Fibroblast of skin of scalp (primary cell): ENCODE measurements around the gene PDZK1IP1.
"Not testable (repeated sequence)": the region's sequence is repeated elsewhere in the genome, so short reads cannot be mapped to it uniquely, and the experiment has no call there.

Experiments
- DNase-seq: peaks from one replicate; pipeline ENCODE4 v3.0.0-alpha.2; 2013

PDZK1IP1 gene

DNA sequence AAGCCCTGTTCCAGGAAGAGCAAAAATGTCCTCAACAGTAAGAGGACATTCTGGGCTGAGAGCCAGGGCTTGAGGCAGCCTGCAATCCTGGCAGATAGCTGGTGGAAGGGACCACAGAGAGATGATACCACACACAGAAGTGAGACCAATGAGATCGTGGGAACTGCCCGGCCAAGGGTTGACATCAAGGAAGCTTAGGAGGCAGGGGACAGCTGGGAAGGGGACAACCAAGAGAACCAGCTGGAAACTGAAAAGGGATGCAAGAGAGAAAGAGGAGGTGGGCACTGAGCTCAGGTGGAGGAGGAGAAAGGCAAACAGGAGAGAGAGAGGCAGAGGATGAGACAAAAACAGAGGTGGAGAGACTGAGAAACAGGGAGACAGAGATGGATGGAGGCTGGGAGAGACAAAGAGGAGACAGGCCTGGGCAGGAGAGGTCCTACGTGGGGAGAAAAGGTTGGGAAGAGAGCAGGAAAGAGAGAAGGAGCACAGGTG, 9.2 kb downstream of the PDZK1IP1 start:
- peak; percentile 3 for DNase-seq

DNA sequence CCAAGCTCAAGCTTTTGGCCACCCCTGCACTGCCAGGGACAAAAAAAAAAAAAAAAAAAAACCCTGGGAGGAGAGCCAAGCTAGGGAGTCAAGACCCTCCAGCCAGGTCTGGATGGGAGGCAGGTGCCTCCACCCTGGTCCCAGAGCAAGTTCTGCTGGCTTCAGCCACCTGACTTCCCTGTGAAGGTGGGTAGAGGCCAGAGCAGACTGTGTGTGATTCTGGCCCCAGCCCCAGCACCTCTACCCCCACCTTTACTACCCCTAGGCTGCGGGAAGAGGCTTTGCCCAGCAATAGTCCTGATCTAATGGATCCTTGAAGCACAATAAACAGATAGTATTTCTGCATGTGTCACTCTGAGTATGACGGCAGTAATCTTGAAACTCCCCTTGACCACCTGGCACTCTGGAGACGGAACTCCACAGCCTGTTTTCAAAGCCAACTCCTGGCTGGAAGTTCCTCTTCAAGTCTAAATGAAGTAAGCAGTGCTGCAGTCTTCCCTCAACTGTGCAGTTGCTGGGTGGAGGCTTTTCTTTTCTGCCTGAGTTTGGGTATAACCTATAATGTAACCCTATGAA, 9.8 kb downstream of the PDZK1IP1 start:
- DNase-seq, result no peak

DNA sequence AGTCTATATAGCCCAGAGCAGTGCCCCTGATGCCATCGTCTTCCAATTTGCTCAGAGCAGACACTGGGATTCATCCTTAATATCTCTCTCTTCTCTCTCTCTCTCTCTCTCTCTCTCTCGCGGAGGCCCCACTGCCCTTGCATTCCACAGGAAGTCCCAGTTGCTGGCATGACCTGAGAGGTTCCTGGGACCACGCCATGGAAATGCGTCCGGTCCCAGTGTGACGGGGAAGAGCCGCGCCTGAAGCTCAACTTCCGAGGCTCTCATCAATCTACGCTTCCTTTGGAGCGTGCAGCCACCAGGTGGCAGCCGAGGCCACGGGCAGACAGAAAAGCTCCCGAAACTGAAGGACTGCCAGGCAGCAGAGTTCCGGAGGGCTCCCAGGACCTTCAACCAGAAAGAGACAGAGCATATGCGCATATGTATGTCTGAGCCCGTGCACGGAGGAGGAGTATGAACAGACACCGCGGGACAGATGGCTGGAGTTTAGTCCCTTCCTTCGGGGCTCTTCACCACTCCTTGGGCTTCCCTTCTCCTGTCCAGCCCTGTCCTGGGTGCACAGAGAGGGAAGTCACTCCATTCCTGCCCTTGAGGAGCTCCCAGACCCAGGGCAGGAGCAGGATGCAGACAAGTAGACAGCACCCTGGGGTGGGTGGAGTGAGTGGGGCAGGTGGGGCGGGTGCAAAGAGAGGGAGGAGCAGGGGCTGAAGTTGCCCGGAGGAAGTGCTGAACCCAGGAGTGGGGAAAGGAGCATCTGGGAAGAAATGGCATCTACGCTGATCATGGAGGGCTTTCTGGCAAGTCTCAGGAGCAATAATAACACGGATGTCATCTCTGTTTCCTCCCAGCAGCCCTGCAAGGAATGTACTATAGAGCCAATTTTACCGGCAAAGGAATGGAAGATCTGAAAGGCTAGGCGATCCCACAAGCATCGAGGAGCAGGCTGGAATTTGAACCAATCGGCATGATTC, 10.5 kb downstream of the PDZK1IP1 start:
- peak; percentile 95 for DNase-seq

DNA sequence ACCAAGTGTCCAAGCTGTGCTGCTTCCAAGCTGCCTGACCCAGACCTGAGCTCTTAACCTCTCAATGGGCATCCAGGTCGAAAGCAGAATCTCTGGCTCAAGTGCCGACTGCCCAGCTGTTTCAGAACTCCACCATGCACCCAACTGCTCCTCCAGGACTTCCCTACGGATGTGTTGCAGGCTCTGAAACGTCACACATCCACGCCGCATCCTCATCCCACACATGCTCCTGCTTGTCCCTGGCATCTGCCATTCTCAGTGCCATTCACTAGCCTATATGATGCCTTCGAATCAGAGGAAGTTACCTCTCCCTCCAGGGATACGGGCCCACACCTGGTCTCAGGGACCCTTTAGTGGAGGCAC, 11.2 kb downstream of the PDZK1IP1 start:
- DNase-seq, result no peak

DNA sequence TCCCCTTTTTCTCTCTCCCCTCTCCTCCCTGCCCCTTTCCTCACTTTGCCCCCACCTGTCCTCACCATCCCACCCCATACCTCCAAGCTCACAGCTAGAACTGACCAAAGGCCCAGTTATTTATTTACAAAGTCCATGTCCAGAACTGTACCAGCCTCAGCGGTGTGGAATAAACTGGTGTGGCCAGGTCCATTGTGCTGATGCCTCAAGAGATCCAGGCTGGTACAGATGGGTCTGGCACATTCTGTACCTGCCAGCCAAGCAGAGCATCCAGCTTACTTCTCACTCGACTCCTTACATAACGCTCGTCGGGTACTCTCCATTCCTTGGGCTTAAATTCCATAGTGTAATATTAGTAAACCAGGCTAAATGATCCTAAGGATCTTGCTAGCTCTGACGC, 11.8 kb downstream of the PDZK1IP1 start:
- no peak for DNase-seq

DNA sequence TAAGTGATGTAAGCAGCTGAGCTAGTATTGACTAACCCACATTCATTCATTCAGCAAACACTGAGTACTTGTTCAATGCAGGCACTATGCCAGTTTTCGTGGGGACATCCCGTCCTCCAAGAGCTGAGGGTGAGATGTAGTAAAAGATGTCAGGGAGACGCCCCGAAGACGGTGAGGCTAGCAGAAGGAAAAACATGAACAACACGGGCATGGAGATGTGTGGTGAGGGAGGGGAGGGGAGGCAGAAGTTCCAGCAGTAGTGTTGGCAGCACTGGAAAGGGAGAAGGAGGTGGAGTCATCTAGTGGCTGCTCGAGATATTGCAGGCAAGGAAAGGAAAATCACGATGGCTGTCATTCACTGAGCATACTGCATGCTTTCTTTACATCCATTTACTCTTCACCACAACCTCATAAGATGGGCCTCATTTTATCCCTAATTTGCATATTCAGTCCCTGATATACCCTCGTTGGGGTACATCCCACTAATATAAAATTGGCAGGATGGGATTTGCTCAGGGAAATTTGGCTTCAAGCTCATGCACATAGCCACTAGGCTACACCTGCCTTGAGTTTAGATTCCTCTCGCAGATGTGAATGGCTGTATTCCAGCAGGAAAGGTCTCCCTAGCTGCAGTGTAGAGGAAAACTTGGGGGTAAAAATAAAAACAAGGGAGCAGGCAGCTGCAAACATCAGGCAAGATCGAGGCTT, 14.5 kb downstream of the PDZK1IP1 start:
- DNase-seq, result peak; percentile 56

DNA sequence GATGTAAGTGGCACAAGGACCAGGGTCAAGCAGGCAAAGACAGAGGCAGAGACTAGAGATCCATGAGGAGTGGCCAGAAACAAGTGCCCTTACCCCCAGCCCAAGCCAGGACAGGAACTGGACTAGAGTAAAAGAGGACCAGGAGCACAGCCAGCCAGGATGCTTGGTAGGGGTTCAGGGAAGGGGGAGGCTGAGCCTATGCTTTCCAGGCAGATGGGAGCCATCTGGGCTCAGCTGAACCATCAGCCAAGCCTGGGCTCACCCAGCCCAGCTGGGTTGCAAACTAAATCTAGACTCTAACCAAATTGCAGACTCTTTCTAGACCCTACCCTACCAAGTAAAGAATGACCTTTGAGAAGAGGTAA, 15.2 kb downstream of the PDZK1IP1 start:
- no peak for DNase-seq

DNA sequence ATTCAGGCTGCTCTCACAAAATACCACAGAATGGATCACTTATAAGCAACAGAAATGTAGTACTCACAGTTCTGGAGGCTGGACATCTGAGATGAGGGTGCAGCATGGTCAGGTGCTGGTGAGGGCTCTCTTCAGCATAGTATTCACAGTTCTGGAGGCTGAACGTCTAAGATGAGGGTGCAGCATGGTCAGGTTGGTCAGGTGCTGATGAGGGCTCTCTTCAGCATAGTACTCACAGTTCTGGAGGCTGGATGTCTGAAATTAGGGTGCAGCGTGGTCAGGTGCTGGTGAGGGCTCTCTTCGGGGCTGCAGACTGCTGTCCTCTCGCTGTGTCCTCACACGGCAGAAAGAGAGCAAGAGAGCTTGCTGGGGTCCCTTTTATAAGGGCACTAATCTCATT, 17.1 kb downstream of the PDZK1IP1 start:
- no peak for DNase-seq

DNA sequence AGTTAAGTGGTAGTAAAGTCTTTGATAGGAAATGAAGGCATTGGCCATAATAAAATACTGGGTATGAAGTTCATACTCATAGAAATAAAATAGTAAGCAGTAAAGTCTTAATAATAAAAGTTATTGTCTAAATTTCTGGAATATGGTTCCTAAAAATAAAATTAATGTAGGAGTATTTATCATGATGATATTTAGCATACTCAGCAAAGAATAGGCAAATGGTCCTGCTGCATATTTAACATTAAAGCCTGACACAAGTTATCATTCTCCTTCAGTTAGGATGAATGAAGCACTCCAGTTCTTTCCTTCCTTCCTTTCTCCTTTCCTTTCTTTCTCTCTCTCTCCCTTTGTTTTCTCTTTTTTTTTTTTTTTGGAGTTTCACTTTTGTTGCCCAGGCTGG, 25.3 kb downstream of the PDZK1IP1 start:
- DNase-seq, result no peak

DNA sequence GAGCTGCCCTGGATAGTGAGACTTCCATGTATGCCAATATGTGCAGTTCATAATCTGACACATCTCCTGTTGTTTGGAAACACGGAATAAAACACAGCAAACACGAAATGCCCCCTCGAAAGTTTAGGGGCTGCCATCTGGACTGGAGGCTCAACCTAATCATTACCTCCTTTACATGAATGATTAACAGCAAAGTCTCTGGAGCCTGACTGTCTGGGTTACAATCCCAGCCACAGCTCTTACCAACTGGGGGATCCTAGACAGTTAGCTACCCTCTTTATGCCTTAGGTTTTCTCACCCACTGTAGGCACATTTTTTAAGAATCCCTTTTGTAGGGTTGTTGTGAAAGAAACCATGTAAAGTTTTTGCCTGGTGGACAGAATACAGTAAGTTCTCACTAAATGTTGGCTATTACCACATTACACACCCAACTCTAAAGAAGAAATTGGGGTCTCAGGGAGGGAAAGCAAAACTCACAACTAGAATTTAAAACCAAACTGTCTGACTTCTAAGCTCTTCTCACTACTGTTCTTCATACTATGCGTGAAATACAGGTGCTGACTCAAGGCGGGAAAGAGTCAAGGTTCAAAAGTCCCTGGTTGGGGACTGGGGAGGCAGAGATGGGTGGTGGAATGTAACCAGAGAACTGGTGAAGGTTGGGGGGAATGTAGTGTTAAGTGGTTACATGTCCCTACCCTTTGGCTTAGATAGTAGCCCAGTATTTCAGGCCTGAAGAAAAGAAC, 28.4 kb downstream of the PDZK1IP1 start:
- no peak for DNase-seq

DNA sequence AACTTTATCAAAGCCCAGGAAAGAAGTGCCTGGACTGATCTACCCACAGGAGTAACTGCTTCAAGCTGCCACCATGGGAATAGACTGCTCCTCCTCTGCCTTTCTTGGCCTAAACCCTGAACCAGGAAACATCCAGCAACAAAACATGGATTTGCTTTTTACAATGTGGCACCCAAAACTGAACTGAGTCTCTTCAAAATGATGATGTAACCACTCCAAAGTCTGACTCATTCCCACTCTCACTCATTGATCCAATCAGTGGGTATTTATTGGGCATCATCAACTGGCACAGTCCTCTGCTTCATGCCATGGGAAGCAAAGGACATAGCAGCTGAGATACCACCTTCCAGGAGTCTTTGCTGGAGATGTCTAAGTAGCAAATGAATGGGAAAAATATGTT, 29.1 kb downstream of the PDZK1IP1 start:
- DNase-seq, result no peak

DNA sequence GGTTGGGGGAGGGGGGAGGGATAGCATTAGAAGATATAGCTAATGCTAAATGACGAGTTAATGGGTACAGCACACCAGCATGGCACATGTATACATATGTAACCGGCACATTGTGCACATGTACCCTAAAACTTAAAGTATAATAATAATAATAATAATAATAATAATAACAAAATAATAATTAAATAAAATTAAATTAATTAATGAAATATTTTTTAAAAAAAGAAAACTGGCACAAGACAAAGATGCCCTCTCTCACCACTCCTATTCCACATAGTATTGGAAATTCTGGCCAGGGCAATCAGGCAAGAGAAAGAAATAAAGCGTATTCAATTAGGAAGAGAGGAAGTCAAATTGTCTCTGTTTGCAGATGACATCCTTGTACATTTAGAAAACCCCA, 31.9 kb downstream of the PDZK1IP1 start:
- not testable (repeated sequence) for DNase-seq

DNA sequence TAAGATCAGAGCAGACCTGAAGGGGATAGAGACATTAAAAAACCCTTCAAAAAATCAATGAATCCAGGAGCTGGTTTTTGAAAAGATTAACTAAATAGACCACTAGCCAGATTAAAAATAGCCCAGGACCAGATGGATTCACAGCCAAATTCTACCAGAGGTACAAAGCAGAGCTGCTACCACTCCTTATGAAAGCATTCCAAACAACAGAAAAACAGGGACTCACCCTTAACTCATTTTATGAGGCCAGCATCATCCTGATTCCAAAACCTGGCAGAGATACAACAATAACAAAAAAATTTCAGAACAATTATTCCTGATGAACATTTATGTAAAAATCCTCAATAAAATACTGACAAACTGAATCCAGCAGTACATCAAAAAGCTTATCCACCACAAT, 33.4 kb downstream of the PDZK1IP1 start:
- DNase-seq, result not testable (repeated sequence)

DNA sequence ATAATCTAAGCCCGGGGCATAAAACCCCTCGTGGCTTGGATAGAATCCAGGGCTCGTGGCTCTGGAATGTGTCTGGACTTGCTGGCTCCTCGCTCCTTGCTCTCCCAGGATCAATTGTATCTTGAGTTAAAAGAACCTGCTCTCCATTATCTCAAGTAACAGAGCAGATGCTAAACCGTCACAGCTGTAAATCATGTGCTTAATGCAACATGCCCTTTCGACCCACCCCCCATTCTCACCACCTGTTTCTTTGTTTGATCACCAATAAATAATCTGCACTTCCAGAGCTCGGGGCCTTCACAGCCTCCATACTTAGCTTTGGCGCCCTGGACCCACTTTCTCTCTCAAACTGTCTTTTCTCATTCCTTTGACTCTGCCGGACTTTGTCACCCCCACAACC, 40.7 kb downstream of the PDZK1IP1 start:
- DNase-seq, result not testable (repeated sequence)

DNA sequence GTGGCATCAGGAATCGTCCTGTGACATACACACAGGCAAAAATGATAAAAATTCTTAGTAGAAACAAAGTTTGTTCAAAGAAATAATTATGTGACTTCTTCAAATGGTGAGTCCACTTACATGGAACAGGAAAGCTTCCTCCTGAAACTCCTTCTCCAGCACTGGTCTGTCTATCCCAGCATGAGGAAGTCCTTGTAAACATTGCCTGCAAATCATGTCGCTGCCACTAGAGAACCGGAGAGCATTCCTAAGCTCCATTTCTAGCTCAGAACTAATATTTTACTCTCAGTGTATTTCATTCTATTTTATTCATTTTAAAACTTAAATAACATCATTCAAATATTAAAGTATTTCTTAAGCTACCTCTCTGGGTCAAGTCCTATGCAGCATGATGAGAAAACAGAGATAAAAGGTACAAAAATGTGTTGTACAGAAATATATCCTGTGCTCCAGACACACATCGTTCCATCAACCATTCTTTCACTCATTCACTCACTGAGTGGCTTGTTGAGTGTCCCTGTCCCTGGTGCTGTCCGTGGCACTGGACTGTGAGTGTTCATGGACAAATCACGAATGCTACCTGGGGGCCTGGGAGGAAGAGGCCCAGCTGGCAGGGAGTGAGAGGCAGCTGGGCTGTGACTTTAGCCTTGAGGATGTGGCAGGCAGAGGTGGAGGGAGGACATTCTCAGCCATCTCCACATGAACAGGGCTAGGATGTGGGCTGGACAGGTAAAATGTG, 42.6 kb downstream of the PDZK1IP1 start:
- DNase-seq, result no peak

DNA sequence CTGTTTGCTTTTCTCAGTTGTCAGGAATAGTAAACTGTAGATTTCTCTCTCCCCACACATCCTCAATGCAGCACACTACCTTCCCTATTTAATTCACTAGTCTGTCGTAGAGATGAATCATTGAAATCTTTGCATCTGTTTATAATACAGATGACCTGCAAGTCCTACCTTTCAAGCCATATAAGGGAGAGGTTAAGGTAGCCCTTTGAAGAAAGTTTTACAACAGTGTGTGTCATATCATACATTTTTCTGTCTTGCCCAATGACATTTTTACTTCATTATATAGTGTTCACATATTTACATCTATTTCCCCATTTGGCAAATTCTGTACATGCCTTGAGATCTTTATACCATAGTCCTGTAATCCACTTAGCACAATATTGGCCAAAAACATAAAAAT, 43.3 kb downstream of the PDZK1IP1 start:
- DNase-seq, result not testable (repeated sequence)

DNA sequence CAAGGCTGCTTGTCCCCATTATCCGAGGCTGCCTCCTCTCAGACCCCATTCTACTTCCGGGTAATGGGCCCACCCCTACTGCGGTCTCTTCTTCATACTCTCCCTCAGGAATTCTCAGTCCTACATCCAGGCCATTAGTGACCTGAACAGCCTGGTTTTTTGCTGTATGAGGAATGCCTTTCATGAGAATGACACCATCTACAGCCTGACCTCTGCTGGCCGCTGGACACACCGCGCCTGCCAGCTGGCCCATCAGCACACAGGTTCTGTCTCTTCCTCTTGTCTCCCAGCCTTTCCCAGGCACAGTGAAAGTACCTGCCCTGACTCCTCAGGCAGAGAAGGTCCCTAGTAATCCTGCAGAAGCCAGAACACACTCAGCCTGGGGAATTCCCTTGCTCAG, 46.2 kb downstream of the PDZK1IP1 start:
- not testable (repeated sequence) for DNase-seq

DNA sequence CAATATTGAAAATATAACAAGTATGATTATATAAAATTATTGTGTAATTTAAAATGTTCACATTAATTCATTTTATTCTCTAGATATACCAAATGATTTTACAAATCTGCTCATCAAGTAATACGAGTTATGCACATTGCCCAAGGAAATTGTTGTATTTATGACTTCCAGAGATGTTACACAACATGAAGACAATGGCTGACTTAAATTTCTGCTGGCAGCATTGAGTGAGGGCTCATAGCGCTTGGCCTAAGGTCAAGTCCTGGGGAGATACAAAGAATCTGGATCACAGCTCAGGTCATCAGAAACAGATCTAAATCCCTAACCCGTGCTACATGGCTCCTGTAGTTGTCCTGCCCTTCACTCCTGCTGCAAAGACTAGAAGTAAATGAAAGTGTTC, 49.5 kb downstream of the PDZK1IP1 start:
- not testable (repeated sequence) for DNase-seq

DNA sequence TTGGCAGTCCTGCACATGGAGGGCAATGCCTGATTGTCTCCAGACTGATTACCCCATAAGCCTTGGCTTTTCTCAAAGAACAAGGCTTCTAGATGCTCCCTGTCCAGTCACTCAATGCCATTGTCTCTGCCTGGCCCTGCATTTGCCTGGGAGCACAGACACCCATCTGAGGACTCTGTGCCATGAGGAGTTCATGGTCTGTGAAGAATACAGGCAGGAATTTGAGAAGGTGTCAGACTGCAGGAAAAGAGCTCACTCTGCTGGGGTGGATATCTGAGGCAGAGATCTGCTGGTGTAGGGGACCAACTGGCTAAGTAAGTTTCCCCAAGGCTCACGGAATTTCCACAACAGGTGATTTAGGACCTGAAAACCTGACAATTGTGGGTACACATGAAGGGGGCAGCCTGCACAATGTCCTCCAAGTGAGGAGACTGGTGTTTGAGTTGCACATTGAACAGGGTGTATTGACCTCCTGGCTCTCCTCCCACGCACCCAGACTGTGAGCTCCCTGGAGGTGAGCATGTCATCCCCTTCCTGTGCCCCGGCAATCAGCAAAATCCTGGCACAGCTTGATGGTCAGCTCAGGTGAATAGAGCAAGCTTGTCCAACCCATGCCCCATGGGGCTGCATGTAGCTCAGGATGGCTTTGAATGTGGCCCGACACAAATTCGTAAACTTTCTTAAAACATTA, 51.8 kb downstream of the PDZK1IP1 start:
- DNase-seq, result no peak

DNA sequence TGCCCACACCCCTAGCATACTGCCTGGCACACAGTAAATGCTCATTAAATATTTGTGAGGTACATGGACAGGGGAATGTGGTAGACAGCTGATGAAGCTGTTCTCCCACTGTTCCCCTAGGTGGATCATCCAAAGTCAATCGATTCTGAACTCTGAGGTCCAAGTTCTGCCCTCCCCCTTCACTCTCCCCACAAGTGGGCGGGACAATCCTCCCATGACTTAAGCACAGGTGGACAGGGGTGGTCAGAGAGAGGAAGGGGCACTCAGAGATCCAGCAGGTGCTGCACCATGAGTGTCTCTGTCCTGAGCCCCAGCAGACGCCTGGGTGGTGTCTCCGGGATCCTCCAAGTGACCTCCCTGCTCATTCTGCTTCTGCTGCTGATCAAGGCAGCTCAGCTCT, 52.6 kb downstream of the PDZK1IP1 start, which contains the start of gene CYP4A22:
Gene CYP4A22, plus strand, starts transcription at position 244 of the 400 bp plus-strand sequence. Its CDS starts 45 bp downstream, at position 289.
- DNase-seq, result no peak
